Activated B cell treated with CpG ODN at 0.5 μM for 24 hours (primary cell): ENCODE data around the gene S100A3. TPM values are rescaled to one million over a fixed set of nuclear protein-coding genes. Genes with fewer than 3 reads are reported as not detected.
"Not testable (repeated sequence)": the region's sequence is repeated elsewhere in the genome, so short reads cannot be mapped to it uniquely, and the experiment has no call there.

ENCODE experiments used
- ATAC-seq: fragments of 200-7000 bp; cut with Tn5 transposase; one replicate; pipeline ENCODE4 v1.10.0; 2021; ENCODE audit warnings: low read depth, mild to moderate bottlenecking, moderate library complexity
- CTCF ChIA-PET: fragments of 350-600 bp; sonication (Branson Sonifier 250); formaldehyde crosslinking; loops from one replicate; lab custom pipeline; 2021; ENCODE audit warnings: antibody characterized with exemption; lab: Charles Lee
- POLR2A ChIA-PET: fragments of 350-600 bp; sonication (Branson Sonifier 250); formaldehyde crosslinking; loops from one replicate; lab custom pipeline; 2021; ENCODE audit warnings: antibody characterized with exemption; lab: Charles Lee
- DNase-seq: peaks from one replicate; pipeline ENCODE4 v3.0.0; 2022
- H3K27ac Mint-ChIP-seq: one replicate; pipeline ENCODE4 v1.8.0; 2020; ENCODE audit warnings: mixed read lengths
- H3K27me3 Mint-ChIP-seq: one replicate; pipeline ENCODE4 v1.8.0; 2021; ENCODE audit warnings: mixed read lengths
- H3K36me3 Mint-ChIP-seq: one replicate; pipeline ENCODE4 v1.8.0; 2021; ENCODE audit warnings: low read depth, mixed read lengths
- H3K4me1 Mint-ChIP-seq: one replicate; pipeline ENCODE4 v1.8.0; 2021; ENCODE audit warnings: mixed read lengths
- H3K4me3 Mint-ChIP-seq: one replicate; pipeline ENCODE4 v1.8.0; 2020; ENCODE audit warnings: mild to moderate bottlenecking, mixed read lengths
- H3K9me3 Mint-ChIP-seq: one replicate; pipeline ENCODE4 v1.8.0; 2020; ENCODE audit warnings: mixed read lengths
- CTCF ChIP-seq: fragments of 200-600 bp; IDR thresholded peaks from one replicate; pipeline ENCODE4 v1.8.0; 2022; ENCODE audit warnings: antibody characterized with exemption, mild to moderate bottlenecking
- intact Hi-C: fragments of 100-400 bp; cut with micrococcal nuclease; formaldehyde crosslinking; loops from one replicate; pipeline ENCODE4 v1.15.1; 2024
- total RNA-seq: library from RNA; stranded (reverse); gene quantifications from 2 replicates; pipeline ENCODE4 v1.2.3, GENCODE V29; 2022

S100A3 gene
- total RNA-seq, 1 donor from 2014 or later: not detected

GRCh38 chr1:153583976-153584375 is 34.9 kb upstream of the S100A3 start:
- ChIA-PET CTCF (interaction anchor here (0.9 kb wide), 1 partner anchor 43 kb away, joined by 3 read pairs; the partner anchor contains the start of gene S100A13), POLR2A (interaction anchor here (0.6 to 0.7 kb wide), 2 partner anchors 144 to 929 kb away, joined by 3 to 6 read pairs; partner anchors contain the start of gene INTS3)
- Mint-ChIP-seq H3K4me3 (no peak overlapping the region), H3K4me1 (no peaks in the 10 kb centered on the region), H3K36me3 (no peaks in the 10 kb centered on the region), H3K9me3 (no peaks in the 10 kb centered on the region), H3K27me3 (no peaks in the 10 kb centered on the region), H3K27ac (no peak overlapping the region)
- no peak for TF ChIP-seq CTCF
- DNase-seq (no peak), ATAC-seq (no peak)
- intact Hi-C loops: no loop called here

- H3K4me3 Mint-ChIP-seq, H3K27ac Mint-ChIP-seq, intact Hi-C loops, DNase-seq, CTCF ChIA-PET, H3K36me3 Mint-ChIP-seq, H3K4me1 Mint-ChIP-seq, ATAC-seq, H3K9me3 Mint-ChIP-seq, H3K27me3 Mint-ChIP-seq: not testable (repeated sequence)
- POLR2A ChIA-PET: interaction anchor here (0.6 to 0.7 kb wide), 2 partner anchors 144 to 930 kb away, joined by 3 to 6 read pairs; partner anchors contain the start of gene INTS3
Observed at GRCh38 chr1:153583514-153583913, 34.5 kb upstream of the S100A3 start.

GRCh38 chr1:153582836-153583235 is 33.8 kb upstream of the S100A3 start:
- POLR2A ChIA-PET, intact Hi-C loops, H3K9me3 Mint-ChIP-seq, H3K4me3 Mint-ChIP-seq, DNase-seq, H3K4me1 Mint-ChIP-seq, H3K36me3 Mint-ChIP-seq, H3K27me3 Mint-ChIP-seq, CTCF ChIA-PET, ATAC-seq, H3K27ac Mint-ChIP-seq: not testable (repeated sequence)

- no peak for ATAC-seq
- POLR2A ChIA-PET: interaction anchor here (3.6 kb wide), 1 partner anchor 55 kb away, joined by 24 read pairs; the partner anchor contains the start of gene CHTOP
- intact Hi-C loops: no loop called here
- DNase-seq: no peak
- Mint-ChIP-seq H3K9me3 (no peaks in the 10 kb centered on the region), H3K27me3 (peaks cover 4% of the 10 kb centered on the region), H3K27ac (no peak overlapping the region), H3K36me3 (no peaks in the 10 kb centered on the region), H3K4me3 (no peak overlapping the region), H3K4me1 (peaks cover 2% of the 10 kb centered on the region)
- no peak for TF ChIP-seq CTCF
- CTCF ChIA-PET: no interaction called here
Observed at GRCh38 chr1:153578936-153579335, 29.9 kb upstream of the S100A3 start.

- ATAC-seq (no peak), DNase-seq (no peak)
- ChIA-PET POLR2A (interaction anchor here (0.6 to 3.6 kb wide), 2 partner anchors 55 to 82 kb away, joined by 3 to 24 read pairs; partner anchors contain the start of gene CHTOP), CTCF (no interaction called here)
- no peaks in the 10 kb centered on the region for H3K36me3 Mint-ChIP-seq
- H3K4me1 Mint-ChIP-seq: peaks cover 2% of the 10 kb centered on the region
- H3K9me3 Mint-ChIP-seq: no peaks in the 10 kb centered on the region
- peaks cover 4% of the 10 kb centered on the region for H3K27me3 Mint-ChIP-seq
- no peak overlapping the region for H3K27ac Mint-ChIP-seq
- intact Hi-C loops: no loop called here
- TF ChIP-seq CTCF: no peak
- H3K4me3 Mint-ChIP-seq: no peak overlapping the region
Observed at GRCh38 chr1:153578490-153578889, 29.4 kb upstream of the S100A3 start.

- no peak for TF ChIP-seq CTCF
- no peaks in the 10 kb centered on the region for H3K36me3 Mint-ChIP-seq
- DNase-seq: no peak
- ATAC-seq: no peak
- ChIA-PET CTCF (interaction anchor here (0.8 to 2.6 kb wide), 3 partner anchors 50 to 67 kb away, joined by 3 to 9 read pairs (median 6); partner anchors contain the start of genes S100A1 and S100A13), POLR2A (interaction anchor here (0.5 to 3.6 kb wide), 4 partner anchors 18 to 419 kb away, joined by 3 to 24 read pairs (median 3); partner anchors contain the start of gene CHTOP)
- H3K9me3 Mint-ChIP-seq: no peaks in the 10 kb centered on the region
- peaks cover 4% of the 10 kb centered on the region for H3K27me3 Mint-ChIP-seq
- intact Hi-C loops: no loop called here
- H3K4me1 Mint-ChIP-seq: peaks cover 10% of the 10 kb centered on the region
- H3K4me3 Mint-ChIP-seq: no peak overlapping the region
- H3K27ac Mint-ChIP-seq: no peak overlapping the region
Observed at GRCh38 chr1:153577624-153578051, 28.6 kb upstream of the S100A3 start.
